IMR-90 (cell line): ENCODE data around the gene PRSS22. TPM values are rescaled to one million over a fixed set of nuclear protein-coding genes. Genes with fewer than 3 reads are reported as not detected.
A peak's percentile ranks its signal among the peaks of the same experiment; 100 is the strongest.

Source experiments
- ATAC-seq: fragments of 200-7000 bp; cut with Tn5 transposase; 2 replicates; pipeline ENCODE4 v1.9.1; 2020; ENCODE audit warnings: low read depth, mild to moderate bottlenecking, moderate library complexity
- BruUV-seq: library from RNA; stranded (reverse); fragments of 400-500 nt; replicated peaks from 2 replicates; lab custom pipeline; 2021; lab: Mats Ljungman, UMichigan
- CTCF ChIA-PET: fragments of 300-600 bp; formaldehyde crosslinking; extraction: SDS; loops from one replicate; lab custom pipeline; 2021; ENCODE audit warnings: antibody characterized with exemption; lab: Yijun Ruan, JAX
- POLR2A ChIA-PET: fragments of 300-600 bp; sonication (Branson Sonifier 250); formaldehyde crosslinking; loops from one replicate; lab custom pipeline; 2022; ENCODE audit warnings: antibody characterized with exemption; ENCODE audit not compliant: unreplicated experiment; lab: Charles Lee
- DNase-seq: peaks from one replicate; pipeline ENCODE4 v3.0.0; 2013
- H2AFZ ChIP-seq: replicated peaks from 2 replicates; pipeline ENCODE3; 2013; ENCODE audit warnings: low read length, mild to moderate bottlenecking; ENCODE audit not compliant: poor library complexity
- H2AK5ac ChIP-seq: 2 replicates; pipeline ENCODE4 v1.6.1; 2013; ENCODE audit warnings: low read depth, low read length, inconsistent platforms
- H2AK9ac ChIP-seq: replicated peaks from 2 replicates; pipeline ENCODE3; 2013; ENCODE audit warnings: mild to moderate bottlenecking, low read depth, low read length, moderate library complexity; ENCODE audit not compliant: poor library complexity
- H2BK120ac ChIP-seq: 2 replicates; pipeline ENCODE4 v1.6.1; 2013; ENCODE audit warnings: low read depth, low read length, inconsistent platforms
- H2BK15ac ChIP-seq: 3 replicates; pipeline ENCODE4 v1.6.1; 2013; ENCODE audit warnings: low read depth, low read length, inconsistent platforms
- H2BK20ac ChIP-seq: 2 replicates; pipeline ENCODE4 v1.6.1; 2013; ENCODE audit warnings: low read depth, mild to moderate bottlenecking, inconsistent platforms, low read length, moderate library complexity
- H2BK5ac ChIP-seq: 2 replicates; pipeline ENCODE4 v1.6.1; 2013; ENCODE audit warnings: mild to moderate bottlenecking, low read depth, low read length, inconsistent platforms; ENCODE audit not compliant: poor library complexity, severe bottlenecking
- H3K14ac ChIP-seq: replicated peaks from 2 replicates; pipeline ENCODE4 v1.6.1; 2013; ENCODE audit warnings: low read depth, low read length, inconsistent platforms
- H3K18ac ChIP-seq: 2 replicates; pipeline ENCODE4 v1.6.1; 2013; ENCODE audit warnings: low read depth, low read length, control low read depth
- H3K23ac ChIP-seq: 2 replicates; pipeline ENCODE4 v1.6.1; 2013; ENCODE audit warnings: low read depth, low read length, inconsistent platforms
- H3K27ac ChIP-seq: 2 replicates; pipeline ENCODE4 v1.5.1; 2013; ENCODE audit warnings: mild to moderate bottlenecking, control low read depth, low read length; ENCODE audit not compliant: insufficient read depth
- H3K27me3 ChIP-seq: 2 replicates; pipeline ENCODE4 v1.6.1; 2013; ENCODE audit warnings: low read length; ENCODE audit not compliant: control insufficient read depth, insufficient read depth
- H3K36me3 ChIP-seq: 2 replicates; pipeline ENCODE4 v1.6.1; 2013; ENCODE audit warnings: low read length, mixed read lengths; ENCODE audit not compliant: control insufficient read depth, insufficient read depth
- H3K4ac ChIP-seq: 2 replicates; pipeline ENCODE4 v1.6.1; 2013; ENCODE audit warnings: low read depth, low read length, inconsistent platforms
- H3K4me1 ChIP-seq: 2 replicates; pipeline ENCODE4 v1.6.1; 2013; ENCODE audit warnings: low read length, mixed read lengths; ENCODE audit not compliant: control insufficient read depth, insufficient read depth
- H3K4me2 ChIP-seq: 2 replicates; pipeline ENCODE4 v1.6.1; 2013; ENCODE audit warnings: low read depth, mild to moderate bottlenecking, control low read depth, low read length, moderate library complexity
- H3K4me3 ChIP-seq: 2 replicates; pipeline ENCODE4 v1.5.1; 2013; ENCODE audit warnings: low read depth, mild to moderate bottlenecking, control low read depth, low read length, moderate library complexity; ENCODE audit not compliant: insufficient read depth
- H3K56ac ChIP-seq: 2 replicates; pipeline ENCODE4 v1.6.1; 2013; ENCODE audit warnings: low read length, inconsistent platforms; ENCODE audit not compliant: insufficient read depth; ENCODE audit errors: extremely low read depth
- H3K79me1 ChIP-seq, 2 experiments: 2 replicates each; pipeline ENCODE4 v1.6.1; 2013; ENCODE audit warnings: low read length in 2 of 2, inconsistent platforms in 1 of 2, low read depth in 1 of 2
- H3K9ac ChIP-seq: 2 replicates; pipeline ENCODE4 v1.6.1; 2013; ENCODE audit warnings: low read depth, low read length, control low read depth
- H3K9me1 ChIP-seq: 2 replicates; pipeline ENCODE4 v1.6.1; 2013; ENCODE audit warnings: low read length, inconsistent platforms; ENCODE audit not compliant: insufficient read depth
- H3K9me3 ChIP-seq: 2 replicates; pipeline ENCODE4 v1.6.1; 2013; ENCODE audit warnings: low read length; ENCODE audit not compliant: control insufficient read depth, insufficient read depth
- H4K20me1 ChIP-seq: 2 replicates; pipeline ENCODE4 v1.6.1; 2013; ENCODE audit warnings: low read length, inconsistent platforms; ENCODE audit not compliant: insufficient read depth
- H4K5ac ChIP-seq: 2 replicates; pipeline ENCODE4 v1.6.1; 2013; ENCODE audit warnings: mild to moderate bottlenecking, low read depth, low read length, control low read depth
- H4K8ac ChIP-seq, 2 experiments: 2 replicates each; pipeline ENCODE4 v1.6.1; 2013; ENCODE audit warnings: low read depth in 2 of 2, low read length in 2 of 2, control low read depth in 1 of 2, inconsistent platforms in 1 of 2
- H4K91ac ChIP-seq: 2 replicates; pipeline ENCODE4 v1.6.1; 2013; ENCODE audit warnings: low read depth, low read length, inconsistent platforms; ENCODE audit not compliant: insufficient read depth
- BHLHE40 ChIP-seq: fragments of 150-350 bp; IDR thresholded peaks from 2 replicates; pipeline ENCODE4 v1.6.1; 2016; ENCODE audit warnings: mild to moderate bottlenecking, low read depth, low read length
- CEBPB ChIP-seq: IDR thresholded peaks from 2 replicates; pipeline ENCODE4 v1.6.1; 2012; ENCODE audit warnings: low read depth, low read length, improper control_type of control experiment
- CHD1 ChIP-seq: IDR thresholded peaks from 2 replicates; pipeline ENCODE4 v1.6.1; 2012; ENCODE audit warnings: low read depth, low read length, improper control_type of control experiment
- CTCF ChIP-seq: conservative IDR thresholded peaks from 2 replicates; pipeline ENCODE4 v1.5.1; 2012; ENCODE audit warnings: mild to moderate bottlenecking, low read depth, low read length, improper control_type of control experiment
- ELK1 ChIP-seq: fragments of 150-350 bp; IDR thresholded peaks from 2 replicates; pipeline ENCODE4 v1.6.1; 2016; ENCODE audit warnings: low read depth, mild to moderate bottlenecking, low read length, moderate library complexity, borderline replicate concordance
- FOS ChIP-seq: fragments of 150-350 bp; IDR thresholded peaks from 2 replicates; pipeline ENCODE4 v1.6.1; 2016; ENCODE audit warnings: low read depth, low read length
- MAFK ChIP-seq: IDR thresholded peaks from 2 replicates; pipeline ENCODE4 v1.6.1; 2012; ENCODE audit warnings: low read depth, low read length, improper control_type of control experiment
- MAZ ChIP-seq: IDR thresholded peaks from 2 replicates; pipeline ENCODE4 v1.6.1; 2012; ENCODE audit warnings: low read depth, mild to moderate bottlenecking, low read length, improper control_type of control experiment, moderate library complexity, borderline replicate concordance
- MXI1 ChIP-seq: IDR thresholded peaks from 2 replicates; pipeline ENCODE4 v1.6.1; 2012; ENCODE audit warnings: low read depth, mild to moderate bottlenecking, low read length, moderate library complexity, borderline replicate concordance
- NFE2L2 ChIP-seq: fragments of 150-350 bp; IDR thresholded peaks from 2 replicates; pipeline ENCODE4 v1.6.1; 2016; ENCODE audit warnings: low read depth, mild to moderate bottlenecking, low read length
- POLR2A ChIP-seq: IDR thresholded peaks from 2 replicates; pipeline ENCODE4 v1.6.1; 2012; ENCODE audit warnings: mild to moderate bottlenecking, low read depth, low read length
- RAD21 ChIP-seq: IDR thresholded peaks from 2 replicates; pipeline ENCODE4 v1.6.1; 2012; ENCODE audit warnings: low read length, improper control_type of control experiment
- RCOR1 ChIP-seq: IDR thresholded peaks from 2 replicates; pipeline ENCODE4 v1.6.1; 2012; ENCODE audit warnings: mild to moderate bottlenecking, low read length, improper control_type of control experiment; ENCODE audit not compliant: insufficient replicate concordance
- RFX5 ChIP-seq: IDR thresholded peaks from 2 replicates; pipeline ENCODE4 v1.8.0; 2012; ENCODE audit warnings: low read depth, mild to moderate bottlenecking, low read length, moderate library complexity
- USF2 ChIP-seq: fragments of 150-350 bp; IDR thresholded peaks from 2 replicates; pipeline ENCODE4 v1.6.1; 2017; ENCODE audit warnings: mild to moderate bottlenecking, antibody characterized with exemption, low read length, low read depth
- WGBS, 2 experiments: methylation state at CpG; one replicate each; pipeline versions ENCODE4 v1.1.5 to v1.1.7; 2013; ENCODE audit warnings: missing lambda C conversion rate in 2 of 2; ENCODE audit not compliant: insufficient read length in 1 of 2; ENCODE audit errors: extremely low coverage in 2 of 2; 5-methylcytosine and 5-hydroxymethylcytosine counted together
- dilution Hi-C: fragments of 300-500 bp; cut with HindIII; formaldehyde crosslinking; loops from one replicate; pipeline ENCODE4 v1.14.3; 2018; ENCODE audit warnings: low sequenced_read_pairs; ENCODE audit not compliant: unreplicated experiment
- in situ Hi-C: fragments of 300-500 bp; cut with MboI; formaldehyde crosslinking; loops from 3 replicates; pipeline ENCODE4 v1.14.3; 2019; ENCODE audit warnings: low sequenced_read_pairs, inconsistent platforms, mixed read lengths
- intact Hi-C: fragments of 100-400 bp; cut with micrococcal nuclease; formaldehyde crosslinking; loops from 2 replicates; pipeline ENCODE4 v1.10.0; 2022
- polyA plus RNA-seq, 3 experiments: library from polyadenylated mRNA; depleted of rRNA; stranded (reverse); fragments of >200 nt; gene quantifications; 2 replicates each; pipeline ENCODE4 v1.2.3, GENCODE V29; 2012; ENCODE audit warnings: low replicate concordance in 1 of 3
- total RNA-seq: library from RNA; depleted of rRNA; stranded (reverse); fragments of >200 nt; gene quantifications from 2 replicates; pipeline ENCODE4 v1.2.3, GENCODE V29; 2012

The PRSS22 gene
- total and polyA plus RNA-seq, 2 of the 4 experiments (the other 2 are of a cell fraction), result not detected

- ATAC-seq (no peak), DNase-seq (no peak)
- H3K27ac ChIP-seq, result no peak overlapping the region
- H2AK9ac ChIP-seq, result peak overlapping the region; percentile 50
- peaks cover 18% of the 10 kb centered on the region for H3K27me3 ChIP-seq
- no peak overlapping the region for H2BK5ac ChIP-seq
- no peak overlapping the region for H3K18ac ChIP-seq
- no peak overlapping the region for H2AK5ac ChIP-seq
- H4K91ac ChIP-seq, result no peak overlapping the region
- no peaks in the 10 kb centered on the region for H3K79me1 ChIP-seq
- H2BK15ac ChIP-seq, result no peak overlapping the region
- H3K56ac ChIP-seq, result no peak overlapping the region
- no peaks in the 10 kb centered on the region for H4K20me1 ChIP-seq
- no peak overlapping the region for H3K14ac ChIP-seq
- H2BK20ac ChIP-seq, result no peak overlapping the region
- H3K23ac ChIP-seq, result no peak overlapping the region
- no peak overlapping the region for H2BK120ac ChIP-seq
- H2AFZ ChIP-seq, result peak overlapping the region; percentile 49
- no TSS peak for BruUV-seq
- H4K8ac ChIP-seq, result no peak overlapping the region
- H3K4me1 ChIP-seq, result 0 out of 2 replicates have a peak, but pooled peaks cover 2% of the 10 kb centered on the region
- no peak overlapping the region for H3K4me2 ChIP-seq
- no peak overlapping the region for H3K4me3 ChIP-seq
- 48% methylated on average over 19 of the region's 56 CpGs; no CpG with 5 or more reads in 1 of the 2 experiments for WGBS, 2 experiments
- no peaks in the 10 kb centered on the region for H3K36me3 ChIP-seq
- ChIA-PET POLR2A (no interaction called here), CTCF (interaction anchor here (1.2 kb wide), 1 partner anchor 15 kb away, joined by 3 read pairs; no protein-coding TSS in a partner anchor)
- intact Hi-C loops, result no loop called here
- H3K4ac ChIP-seq, result no peak overlapping the region
- dilution Hi-C loops, result no loop called here
- in situ Hi-C loops, result no loop called here
- peaks cover 5% of the 10 kb centered on the region for H3K9me3 ChIP-seq
- H3K9me1 ChIP-seq, result no peaks in the 10 kb centered on the region
- no peak overlapping the region for H4K5ac ChIP-seq
- H3K9ac ChIP-seq, result no peak overlapping the region
- TF ChIP-seq ELK1, result no peak
- TF ChIP-seq FOS, result no peak
- no peak for TF ChIP-seq RAD21
- TF ChIP-seq RFX5, result no peak
- no peak for TF ChIP-seq NFE2L2
- no peak for TF ChIP-seq BHLHE40
- no peak for TF ChIP-seq USF2
- no peak for TF ChIP-seq RCOR1
- no peak for TF ChIP-seq MXI1
- TF ChIP-seq CHD1, result no peak
- TF ChIP-seq CTCF, result no peak
- no peak for TF ChIP-seq POLR2A
- no peak for TF ChIP-seq CEBPB
- no peak for TF ChIP-seq MAFK
- TF ChIP-seq MAZ, result no peak
Observed at GRCh38 chr16:2852731-2853507, 5.1 kb downstream of the PRSS22 start.
